Panc1 (cell line): Measurements from ENCODE around the gene SPATA24. TPM values are rescaled to one million over a fixed set of nuclear protein-coding genes. Genes with fewer than 3 reads are reported as not detected.

Source experiments
- ATAC-seq: fragments of 200-7000 bp; cut with Tn5 transposase; 2 replicates; pipeline ENCODE4 v1.9.1; 2020; ENCODE audit warnings: mild to moderate bottlenecking, moderate library complexity
- BruUV-seq: library from RNA; stranded (reverse); fragments of 400-500 nt; replicated peaks from 2 replicates; lab custom pipeline; 2021; lab: Mats Ljungman, UMichigan
- CTCF ChIA-PET: fragments of 300-600 bp; sonication (Branson Sonifier 250); formaldehyde crosslinking; loops from one replicate; lab custom pipeline; 2022; ENCODE audit warnings: antibody characterized with exemption; lab: Charles Lee
- POLR2A ChIA-PET: fragments of 300-600 bp; sonication (Branson Sonifier 250); formaldehyde crosslinking; loops from one replicate; lab custom pipeline; 2022; ENCODE audit warnings: antibody characterized with exemption; lab: Charles Lee
- DNase-seq: peaks from one replicate; pipeline ENCODE4 v3.0.0-alpha.2; 2010; ENCODE audit warnings: low read depth, low spot score
- H3K27ac ChIP-seq: 2 replicates; pipeline ENCODE4 v1.5.1; 2011; ENCODE audit warnings: mild to moderate bottlenecking, low read length, inconsistent platforms
- H3K27me3 ChIP-seq: fragments of 200-500 bp; sonication (Bioruptor generic); 2 replicates; pipeline ENCODE4 v1.6.0; 2014; ENCODE audit warnings: low read length, inconsistent platforms; ENCODE audit not compliant: control insufficient read depth, insufficient read depth
- H3K36me3 ChIP-seq: fragments of 200-500 bp; sonication (Bioruptor generic); 2 replicates; pipeline ENCODE4 v1.5.1; 2014; ENCODE audit warnings: inconsistent platforms, mild to moderate bottlenecking, low read length, moderate library complexity; ENCODE audit not compliant: control insufficient read depth, insufficient read depth
- H3K4me1 ChIP-seq: 2 replicates; pipeline ENCODE4 v1.5.1; 2011; ENCODE audit warnings: inconsistent platforms, mild to moderate bottlenecking, low read length, moderate library complexity; ENCODE audit not compliant: control insufficient read depth, insufficient read depth
- H3K4me3 ChIP-seq, 2 experiments: 2 replicates each; pipeline ENCODE4 v1.5.1; 2011 to 2012; ENCODE audit warnings: low read depth in 2 of 2, low read length in 2 of 2, mild to moderate bottlenecking in 2 of 2, inconsistent platforms in 1 of 2, moderate library complexity in 1 of 2
- H3K9me3 ChIP-seq: fragments of 200-500 bp; sonication (Bioruptor generic); 2 replicates; pipeline ENCODE4 v1.5.1; 2014; ENCODE audit warnings: low read depth, mild to moderate bottlenecking, inconsistent platforms, low read length, moderate library complexity; ENCODE audit not compliant: control insufficient read depth, insufficient read depth
- CTCF ChIP-seq: fragments of 450-650 bp; IDR thresholded peaks from 2 replicates; pipeline ENCODE4 v1.5.1; 2017; ENCODE audit warnings: mild to moderate bottlenecking
- POLR2AphosphoS5 ChIP-seq: IDR thresholded peaks from 2 replicates; pipeline ENCODE4 v1.6.1; 2012; ENCODE audit warnings: mild to moderate bottlenecking, low read depth, low read length, moderate library complexity
- REST ChIP-seq, 2 experiments: IDR thresholded peaks; 2 replicates each; pipeline ENCODE4 v1.6.1; 2011 to 2012; ENCODE audit warnings: low read depth in 2 of 2, control low read depth in 1 of 2, low read length in 1 of 2, mild to moderate bottlenecking in 1 of 2, moderate library complexity in 1 of 2; ENCODE audit not compliant: insufficient read depth in 1 of 2
- SIN3A ChIP-seq: IDR thresholded peaks from 2 replicates; pipeline ENCODE4 v1.6.1; 2012; ENCODE audit warnings: low read depth, mild to moderate bottlenecking, low read length, moderate library complexity, borderline replicate concordance; ENCODE audit not compliant: insufficient read depth
- TCF7L2 ChIP-seq: IDR thresholded peaks from 2 replicates; pipeline ENCODE4 v1.6.1; 2011; ENCODE audit warnings: mild to moderate bottlenecking, low read depth, low read length, inconsistent platforms
- in situ Hi-C: cut with HindIII; loops from 2 replicates; pipeline ENCODE4 v1.10.0; 2016; ENCODE audit warnings: low sequenced_read_pairs, low pct_unique_long_range_greater_than_20kb
- intact Hi-C: fragments of 100-400 bp; cut with micrococcal nuclease; formaldehyde crosslinking; loops from one replicate; pipeline ENCODE4 v1.10.0; 2022; ENCODE audit not compliant: unreplicated experiment
- total RNA-seq: library from RNA; stranded (reverse); gene quantifications from one replicate; pipeline ENCODE4 v1.2.1, GENCODE V29; 2021; ENCODE audit not compliant: unreplicated experiment

SPATA24 gene
- total RNA-seq, 1 experiment from 2014 or later = 5.5 TPM

- POLR2A ChIA-PET = interaction anchor here (0.6 kb wide), 1 partner anchor 173 kb away, joined by 8 read pairs; no protein-coding TSS in a partner anchor
- in situ Hi-C loops = no loop called here
- intact Hi-C loops = no loop called here
Observed at GRCh38 chr5:139439013-139439903, 35.4 kb upstream of the SPATA24 start, which contains the start of gene DNAJC18. Gene DNAJC18 (minus strand): TSS chr5:139439525. CDS start chr5:139439445, 80 bp downstream.

More at GRCh38 chr5:139439013-139439903, 35.4 kb upstream of the SPATA24 start, which contains the start of gene DNAJC18:
- CTCF ChIA-PET = interaction anchor here (0.6 kb wide), 2 partner anchors 93 to 860 kb away, joined by 8 to 9 read pairs; no protein-coding TSS in a partner anchor
- TF ChIP-seq CTCF (no peak), SIN3A (no peak), POLR2AphosphoS5 (no peak), REST (IDR thresholded peaks at IDR 0.05; ENCODE audit: insufficient read depth in 1 of 2, low read depth in 2 of 2, low read length in 1 of 2) (no peak), TCF7L2 (no peak)
- DNase-seq (peak; percentile 46), ATAC-seq (peak; percentile 99)
- Histone ChIP-seq H3K27ac (peak within 1 kb of the TSS; percentile 79), H3K9me3 (no peaks in the 10 kb centered on the region), H3K4me1 (peaks cover 3% of the 10 kb centered on the region; the same call in 1 of the 2 replicates), H3K36me3 (no peaks in the 10 kb centered on the region), H3K27me3 (no peaks in the 10 kb centered on the region; the same call in 1 of the 2 replicates), H3K4me3 (peak within 1 kb of the TSS; percentile 79 to 94)
- BruUV-seq = no TSS peak
